GM12864 (cell line): ENCODE measurements around the gene USP7.

Experiments used
- DNase-seq: peaks from one replicate; pipeline ENCODE4 v3.0.0-alpha.2; 2011; ENCODE audit warnings: low read depth
- H3K4me3 ChIP-seq: 2 replicates; pipeline ENCODE4 v1.5.1; 2011; ENCODE audit warnings: mild to moderate bottlenecking, low read depth, low read length, control low read depth
- CTCF ChIP-seq: IDR thresholded peaks from 2 replicates; pipeline ENCODE4 v1.5.1; 2011; ENCODE audit warnings: low read depth, mild to moderate bottlenecking, moderate library complexity, low read length, control low read depth, inconsistent platforms; ENCODE audit errors: missing control alignments

USP7 gene

GRCh38 chr16:8964462-8964861 lies 756 bp upstream of the USP7 start:
- no peak for DNase-seq
- H3K4me3 ChIP-seq: peak overlapping the region; percentile 67
- TF ChIP-seq CTCF: no peak

GRCh38 chr16:8963010-8963820 lies 491 bp downstream of the USP7 start:
- TF ChIP-seq CTCF: no peak
- no peak for DNase-seq
- peak overlapping the region; percentile 73 for H3K4me3 ChIP-seq

- peak overlapping the region; percentile 73 for H3K4me3 ChIP-seq
- DNase-seq: peak; percentile 65
- no peak for TF ChIP-seq CTCF
These were observed 1.2 kb downstream of the USP7 start for GRCh38 chr16:8962393-8963009.

- no peak for DNase-seq
- TF ChIP-seq CTCF: no peak
- peak overlapping the region; percentile 73 for H3K4me3 ChIP-seq
These were observed 1.8 kb downstream of the USP7 start for GRCh38 chr16:8961811-8962390.

GRCh38 chr16:8960788-8961109 lies 3.0 kb downstream of the USP7 start:
- H3K4me3 ChIP-seq: peak overlapping the region; percentile 73
- DNase-seq: no peak
- TF ChIP-seq CTCF: no peak

GRCh38 chr16:8959921-8960787 lies 3.6 kb downstream of the USP7 start:
- DNase-seq: no peak
- TF ChIP-seq CTCF: no peak
- peak overlapping the region; percentile 73 for H3K4me3 ChIP-seq
